ENCODE measurements around the gene PTPRB.

The PTPRB gene

DNA sequence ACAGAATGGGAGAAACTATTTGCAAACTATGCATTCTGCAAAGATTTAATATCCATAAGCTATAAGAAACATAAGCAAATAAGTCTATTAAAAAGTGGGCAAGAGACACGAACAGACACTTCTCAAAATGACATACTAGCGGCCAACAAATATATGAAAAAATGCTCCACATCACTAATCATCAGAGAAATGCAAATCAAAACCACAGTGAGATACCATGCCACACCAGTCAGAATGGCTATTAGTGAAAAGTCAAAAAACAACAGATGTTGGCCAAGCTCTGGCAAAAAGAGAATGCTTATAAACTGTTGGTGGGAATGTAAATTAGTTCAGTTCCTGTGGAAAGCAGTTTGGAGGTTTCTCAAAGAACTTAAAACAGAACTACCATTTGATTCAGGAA lies 149.8 kb downstream of the PTPRB start:
- TF ChIP-seq, protein P1, sequence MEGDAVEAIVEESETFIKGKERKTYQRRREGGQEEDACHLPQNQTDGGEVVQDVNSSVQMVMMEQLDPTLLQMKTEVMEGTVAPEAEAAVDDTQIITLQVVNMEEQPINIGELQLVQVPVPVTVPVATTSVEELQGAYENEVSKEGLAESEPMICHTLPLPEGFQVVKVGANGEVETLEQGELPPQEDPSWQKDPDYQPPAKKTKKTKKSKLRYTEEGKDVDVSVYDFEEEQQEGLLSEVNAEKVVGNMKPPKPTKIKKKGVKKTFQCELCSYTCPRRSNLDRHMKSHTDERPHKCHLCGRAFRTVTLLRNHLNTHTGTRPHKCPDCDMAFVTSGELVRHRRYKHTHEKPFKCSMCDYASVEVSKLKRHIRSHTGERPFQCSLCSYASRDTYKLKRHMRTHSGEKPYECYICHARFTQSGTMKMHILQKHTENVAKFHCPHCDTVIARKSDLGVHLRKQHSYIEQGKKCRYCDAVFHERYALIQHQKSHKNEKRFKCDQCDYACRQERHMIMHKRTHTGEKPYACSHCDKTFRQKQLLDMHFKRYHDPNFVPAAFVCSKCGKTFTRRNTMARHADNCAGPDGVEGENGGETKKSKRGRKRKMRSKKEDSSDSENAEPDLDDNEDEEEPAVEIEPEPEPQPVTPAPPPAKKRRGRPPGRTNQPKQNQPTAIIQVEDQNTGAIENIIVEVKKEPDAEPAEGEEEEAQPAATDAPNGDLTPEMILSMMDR (IDR thresholded peaks at IDR 0.05; ENCODE audit: low read depth, low read length, missing control alignments), result no peak
- H3K4me3 ChIP-seq (replicated peaks; ENCODE audit: low read depth, low read length), result no peak overlapping the region
- no peak for DNase-seq (ENCODE audit: extremely low read depth, low read depth)

DNA sequence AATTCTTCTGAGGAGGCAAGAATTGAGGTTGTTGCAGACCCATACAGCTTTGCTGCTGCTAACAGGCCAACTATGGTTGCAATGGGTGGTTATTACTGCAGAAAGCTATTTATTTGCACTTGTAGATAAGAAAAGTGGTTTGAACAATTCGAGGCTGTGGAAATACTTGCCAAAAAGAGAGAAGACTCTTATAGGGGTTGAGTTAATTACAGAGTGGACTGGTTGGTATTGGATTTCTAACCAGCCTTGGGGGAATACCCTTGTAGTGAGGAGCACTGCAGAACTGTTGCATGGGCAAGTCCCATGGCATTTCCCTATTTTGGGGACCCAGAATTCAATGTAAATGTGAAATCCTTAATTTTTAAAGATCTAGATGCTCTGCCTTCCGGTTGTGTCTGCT lies 150.6 kb downstream of the PTPRB start:
- TF ChIP-seq, protein P1 (IDR thresholded peaks at IDR 0.05; ENCODE audit: low read depth, low read length, missing control alignments), result no peak
- DNase-seq (ENCODE audit: extremely low read depth, low read depth), result no peak
- no peak overlapping the region for H3K4me3 ChIP-seq (replicated peaks; ENCODE audit: low read depth, low read length)

DNA sequence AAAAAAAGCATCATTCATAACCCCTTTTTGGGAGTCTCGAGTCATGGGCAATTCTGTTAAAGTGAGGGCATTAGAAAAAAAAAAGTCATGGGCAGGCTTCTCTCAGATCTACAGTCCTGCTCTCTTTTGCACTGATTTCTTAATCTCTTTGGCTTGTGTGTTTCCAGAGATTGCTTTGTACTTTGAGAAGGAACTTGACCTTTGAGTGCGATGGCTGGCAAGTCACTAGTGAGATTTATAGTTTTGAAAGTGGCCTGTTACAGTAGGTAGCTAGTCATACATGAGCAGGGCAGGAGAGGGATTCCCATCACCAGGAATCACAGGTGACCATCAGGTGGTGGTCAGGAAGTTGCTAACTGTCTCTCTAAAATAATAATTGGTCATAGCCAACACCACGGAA lies 151.5 kb downstream of the PTPRB start:
- TF ChIP-seq, protein P1 (IDR thresholded peaks at IDR 0.05; ENCODE audit: low read depth, low read length, missing control alignments), result no peak
- H3K4me3 ChIP-seq (replicated peaks; ENCODE audit: low read depth, low read length), result no peak overlapping the region
- no peak for DNase-seq (ENCODE audit: extremely low read depth, low read depth)

DNA sequence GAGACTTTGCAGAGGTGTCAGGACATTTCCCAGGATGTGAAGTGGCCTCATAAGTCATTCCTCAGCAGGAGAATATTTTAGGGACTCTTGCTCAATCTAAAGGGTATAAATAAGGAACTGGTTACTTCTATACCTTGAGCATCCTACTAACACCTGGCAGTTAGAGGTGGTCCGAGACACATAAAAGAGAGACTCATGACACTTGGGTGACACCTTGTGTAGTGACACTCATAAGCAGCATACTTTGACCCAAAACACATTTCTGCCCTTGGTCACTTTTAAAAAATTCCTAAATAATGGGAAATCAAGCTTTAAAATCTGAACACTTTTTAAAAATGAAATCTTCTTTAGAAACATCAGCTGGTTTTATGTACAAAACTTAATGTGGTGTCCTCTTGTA lies 152.8 kb downstream of the PTPRB start:
- no peak for DNase-seq (ENCODE audit: extremely low read depth, low read depth)
- no peak overlapping the region for H3K4me3 ChIP-seq (replicated peaks; ENCODE audit: low read depth, low read length)
- TF ChIP-seq, protein P1 (IDR thresholded peaks at IDR 0.05; ENCODE audit: low read depth, low read length, missing control alignments), result no peak

DNA sequence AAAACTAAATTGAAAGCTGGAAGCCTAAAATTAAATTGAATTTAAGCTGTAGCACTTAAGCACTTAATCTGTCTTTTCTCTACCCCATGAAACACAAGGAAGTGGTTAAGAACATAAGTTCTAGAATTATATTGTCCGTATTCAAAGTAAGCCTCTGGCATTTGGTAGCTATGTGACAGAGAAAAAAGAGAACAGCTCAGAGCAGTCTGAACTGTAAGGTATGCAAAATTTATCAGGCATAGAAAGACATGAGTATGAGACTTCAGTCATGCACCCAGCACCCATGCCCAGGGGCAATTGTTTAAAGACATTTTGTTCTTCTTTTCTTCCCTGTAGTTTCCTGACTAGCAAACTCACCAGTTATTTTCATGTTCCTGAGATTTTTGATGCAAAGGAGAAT lies 154.5 kb downstream of the PTPRB start:
- H3K4me3 ChIP-seq (replicated peaks; ENCODE audit: low read depth, low read length), result no peak overlapping the region
- DNase-seq (ENCODE audit: extremely low read depth, low read depth), result no peak
- TF ChIP-seq, protein P1 (IDR thresholded peaks at IDR 0.05; ENCODE audit: low read depth, low read length, missing control alignments), result no peak

DNA sequence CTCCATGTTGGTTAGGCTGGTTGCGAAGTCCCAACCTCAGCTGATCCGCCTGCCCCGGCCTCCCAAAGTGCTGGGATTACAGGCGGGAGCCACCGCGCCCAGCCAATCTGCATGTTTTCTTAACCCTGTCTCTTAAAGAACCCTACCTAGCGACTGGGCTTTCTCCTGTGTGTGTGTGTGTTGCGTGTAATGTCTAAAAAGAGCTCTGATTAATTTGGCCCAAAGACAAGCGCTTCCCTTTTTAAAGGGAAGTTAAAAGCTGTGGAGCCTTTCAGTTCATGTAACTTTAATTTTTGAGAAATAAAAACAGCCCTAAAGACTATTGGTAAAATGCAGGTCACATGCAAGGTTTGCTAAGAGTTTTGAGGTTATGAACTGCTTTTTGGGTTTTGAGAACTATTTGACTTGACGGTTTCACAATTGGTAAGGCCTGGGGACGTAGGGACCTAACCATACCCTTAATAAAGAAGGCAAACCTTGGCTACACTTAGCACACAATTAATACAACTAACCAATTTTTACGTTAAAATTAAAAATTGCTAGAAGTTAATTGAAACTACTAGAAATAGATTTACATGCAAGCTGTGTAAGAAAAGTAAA lies 167.9 kb downstream of the PTPRB start:
- no peak for DNase-seq (ENCODE audit: extremely low read depth, low read depth)
- TF ChIP-seq, protein P1 (IDR thresholded peaks at IDR 0.05; ENCODE audit: low read depth, low read length, missing control alignments), result no peak
- no peak overlapping the region for H3K4me3 ChIP-seq (replicated peaks; ENCODE audit: low read depth, low read length)

DNA sequence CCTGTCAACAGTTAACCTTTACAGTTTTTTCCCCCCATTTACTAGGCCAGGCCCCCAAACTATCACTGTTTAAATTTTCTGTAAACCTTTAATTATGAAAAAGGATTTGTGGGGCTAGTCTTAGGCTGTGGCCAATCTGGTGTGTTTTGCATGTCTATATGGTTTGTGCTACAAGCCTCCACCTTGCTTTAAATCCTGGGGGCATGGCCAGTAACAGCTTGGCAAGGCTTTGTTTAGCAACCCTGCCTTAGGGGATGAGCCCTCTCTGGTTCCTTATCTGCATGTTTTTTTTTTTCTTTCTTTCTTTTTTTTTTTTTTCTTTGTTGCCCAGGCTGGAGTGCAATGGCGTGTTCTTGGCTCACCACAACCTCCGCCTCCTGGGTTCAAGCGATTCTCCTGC lies 168.5 kb downstream of the PTPRB start:
- TF ChIP-seq, protein P1 (IDR thresholded peaks at IDR 0.05; ENCODE audit: low read depth, low read length, missing control alignments), result no peak
- DNase-seq (ENCODE audit: extremely low read depth, low read depth), result no peak
- no peak overlapping the region for H3K4me3 ChIP-seq (replicated peaks; ENCODE audit: low read depth, low read length)
